LNCaP clone FGC (cell line): ENCODE measurements around the gene LRRTM4.

Experiments used
- DNase-seq: peaks from one replicate; pipeline ENCODE4 v3.0.0-alpha.2; 2011; ENCODE audit warnings: low read depth
- H3K4me3 ChIP-seq: 2 replicates; pipeline ENCODE4 v1.5.1; 2011; ENCODE audit warnings: mild to moderate bottlenecking, low read depth, low read length, control low read depth
- CTCF ChIP-seq: IDR thresholded peaks from 2 replicates; pipeline ENCODE4 v1.5.1; 2012; ENCODE audit warnings: mild to moderate bottlenecking; ENCODE audit not compliant: control insufficient read depth, insufficient read depth; ENCODE audit errors: extremely low read depth

Gene LRRTM4

GRCh38 chr2:77348821-77349220 lies 173.4 kb downstream of the LRRTM4 start:
- peak; percentile 25 for DNase-seq
- TF ChIP-seq CTCF, result no peak
- no peak overlapping the region for H3K4me3 ChIP-seq

GRCh38 chr2:77336013-77336412 lies 186.2 kb downstream of the LRRTM4 start:
- TF ChIP-seq CTCF, result no peak
- no peak for DNase-seq
- H3K4me3 ChIP-seq, result no peak overlapping the region

DNA sequence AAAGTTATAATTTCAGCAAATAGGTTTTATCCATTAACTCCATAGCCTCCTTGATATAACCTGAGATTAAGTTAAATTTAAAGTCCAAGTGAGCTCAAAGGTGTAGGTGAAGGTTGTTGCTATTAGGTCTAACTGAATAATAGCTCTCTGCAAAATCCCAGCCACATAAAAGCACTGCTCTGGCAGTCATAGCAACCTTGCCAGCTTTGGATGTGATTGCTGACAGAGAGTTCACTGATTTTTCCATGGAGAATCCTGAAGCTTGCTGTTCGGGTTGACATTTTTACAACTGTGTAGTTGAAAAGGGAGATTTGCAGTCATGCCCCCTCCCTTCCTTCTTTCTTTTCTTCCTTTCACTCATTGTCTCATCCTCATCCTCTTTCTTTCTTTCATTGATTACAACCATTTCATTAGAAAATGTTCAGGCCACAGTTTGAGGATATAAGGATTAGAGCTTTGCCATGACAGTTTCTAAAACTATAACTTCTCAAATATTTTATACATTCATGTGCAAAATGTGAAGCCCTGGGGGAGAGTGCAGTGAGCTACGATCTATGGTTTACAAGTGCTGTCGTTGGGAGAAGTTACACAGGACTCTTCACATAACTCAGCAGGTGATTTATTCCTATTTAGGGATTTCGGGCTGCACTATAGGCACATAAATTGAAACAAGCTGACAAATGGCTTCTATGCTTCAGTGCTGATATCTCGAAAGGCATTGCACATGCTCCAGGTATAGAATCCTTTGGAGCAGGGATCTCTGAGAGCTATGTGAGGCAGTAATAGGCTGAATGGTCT lies 193.8 kb downstream of the LRRTM4 start:
- H3K4me3 ChIP-seq, result no peak overlapping the region
- no peak for DNase-seq
- TF ChIP-seq CTCF, result no peak

DNA sequence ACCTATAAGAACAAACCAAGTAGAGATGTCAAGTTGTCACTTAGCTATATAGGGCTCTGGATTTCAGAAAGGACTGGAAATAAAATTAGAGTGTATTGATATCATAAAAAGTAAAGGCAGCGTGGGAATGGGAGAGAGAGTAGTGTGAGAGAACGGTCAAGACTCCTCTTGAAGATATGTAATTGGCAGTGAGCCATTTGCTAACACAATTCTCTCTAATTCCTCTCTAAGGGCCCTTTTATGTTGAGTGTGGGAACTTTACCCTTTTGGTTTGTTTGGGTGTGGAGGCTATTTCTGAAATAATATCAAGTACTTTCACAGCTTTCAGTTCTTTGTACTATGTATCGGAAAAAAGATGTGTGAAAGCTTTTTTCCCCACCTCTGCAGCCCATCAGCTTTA lies 196.8 kb downstream of the LRRTM4 start:
- TF ChIP-seq CTCF, result no peak
- no peak overlapping the region for H3K4me3 ChIP-seq
- no peak for DNase-seq

GRCh38 chr2:77322431-77322830 lies 199.7 kb downstream of the LRRTM4 start:
- no peak overlapping the region for H3K4me3 ChIP-seq
- DNase-seq, result no peak
- TF ChIP-seq CTCF, result no peak

GRCh38 chr2:77314721-77315120 lies 207.5 kb downstream of the LRRTM4 start:
- no peak for TF ChIP-seq CTCF
- DNase-seq, result no peak
- H3K4me3 ChIP-seq, result no peak overlapping the region

GRCh38 chr2:77310416-77310815 lies 211.8 kb downstream of the LRRTM4 start:
- no peak for DNase-seq
- TF ChIP-seq CTCF, result no peak
- no peak overlapping the region for H3K4me3 ChIP-seq
